Measurements from ENCODE around the gene PNMA8A. TPM values are rescaled to one million over a fixed set of nuclear protein-coding genes. Genes with fewer than 3 reads are reported as not detected.

PNMA8A gene
- total RNA-seq, 4 donors from 2014 or later = 0.90 to 7.4 (median 3.4) TPM

DNA sequence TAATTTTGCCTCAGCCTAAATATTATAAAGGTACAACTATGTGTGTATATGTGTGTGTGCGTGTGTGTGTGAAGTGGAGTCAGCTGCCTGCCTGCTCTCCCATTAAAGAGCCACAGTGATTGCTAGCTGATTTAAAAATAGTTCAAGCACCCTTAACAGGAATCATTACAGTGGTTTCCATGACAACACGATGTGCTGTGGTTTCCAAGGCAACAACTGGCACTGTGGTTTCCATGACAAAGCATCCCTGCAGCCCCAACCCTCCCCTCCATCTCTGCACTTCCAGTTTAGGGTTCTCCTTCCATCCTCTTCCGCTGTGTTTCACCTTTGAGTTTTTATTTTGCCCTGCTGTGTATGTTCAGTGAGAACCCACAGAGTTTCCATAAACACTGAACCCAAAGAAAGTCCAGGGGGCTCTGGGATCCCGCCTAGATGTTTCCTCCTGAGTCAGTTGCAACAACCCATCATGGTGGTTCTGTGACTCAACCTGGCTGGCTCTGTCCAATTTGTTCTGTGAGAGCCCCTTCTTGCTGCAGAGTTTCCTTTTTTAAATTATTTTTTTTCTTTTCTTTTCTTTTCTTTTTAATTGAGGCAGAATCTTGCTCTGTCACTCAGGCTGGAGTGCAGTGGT is 7.1 kb upstream of the PNMA8A start:
- peaks cover 0 to 16% (median 0%) of the 10 kb centered on the region in 4 donors for H3K4me1 ChIP-seq
- TF ChIP-seq CTCF (IDR thresholded peaks at IDR 0.05) = no peak
- no peak for TF ChIP-seq POLR2A (IDR thresholded peaks at IDR 0.05)
- TF ChIP-seq EP300 (IDR thresholded peaks at IDR 0.05) = no peak
- H3K27me3 ChIP-seq = peaks cover 0 to 10% of the 10 kb centered on the region in 2 donors

GRCh38 chr19:46475986-46476385 is 4.6 kb upstream of the PNMA8A start:
- Histone ChIP-seq H3K27ac (no peak overlapping the region), H3K36me3 (no peaks in the 10 kb centered on the region), H3K4me1 (peaks cover 0 to 24% (median 8%) of the 10 kb centered on the region in 4 donors), H3K27me3 (peaks cover 0 to 22% of the 10 kb centered on the region in 2 donors), H3K9me3 (no peaks in the 10 kb centered on the region), H3K4me3 (no peak overlapping the region)
- no peak for DNase-seq (ENCODE audit: low spot score in 2 of 2)
- no peak for TF ChIP-seq EP300 (IDR thresholded peaks at IDR 0.05)
- no peak for TF ChIP-seq CTCF (IDR thresholded peaks at IDR 0.05)
- TF ChIP-seq POLR2A (IDR thresholded peaks at IDR 0.05) = no peak
- 39 to 44% methylated on average over 2 of the region's 2 CpGs for WGBS, 2 donors

More for the DNA sequence above, 7.1 kb upstream of the PNMA8A start:
- Histone ChIP-seq H3K27ac (no peak overlapping the region), H3K4me3 (no peak overlapping the region), H3K9me3 (no peaks in the 10 kb centered on the region), H3K36me3 (no peaks in the 10 kb centered on the region)
- 51 to 55% methylated on average over 4 of the region's 4 CpGs for WGBS, 2 donors
- DNase-seq (ENCODE audit: low spot score in 2 of 2) = no peak

DNA sequence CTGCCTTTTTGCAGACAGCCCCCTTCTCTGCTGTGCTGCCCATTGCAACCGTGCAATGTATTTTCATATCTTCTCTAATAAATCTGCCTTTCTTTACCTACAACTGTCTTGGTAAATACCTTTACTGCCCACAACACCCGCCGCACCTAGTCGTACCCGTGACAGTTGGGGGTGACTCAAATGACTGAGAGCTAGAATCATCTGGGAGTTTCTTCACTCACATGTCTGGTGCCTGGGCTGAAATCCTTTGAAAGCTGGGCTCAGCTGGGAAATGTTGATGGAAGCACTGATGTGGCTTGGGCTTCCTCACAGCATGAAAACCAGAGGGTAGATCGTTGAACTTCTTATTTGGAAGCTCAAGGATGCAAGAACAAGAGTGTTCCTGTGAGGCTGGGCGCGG is 2.8 kb upstream of the PNMA8A start:
- TF ChIP-seq CTCF (IDR thresholded peaks at IDR 0.05) = no peak
- no peak for TF ChIP-seq POLR2A (IDR thresholded peaks at IDR 0.05)
- no peak for TF ChIP-seq EP300 (IDR thresholded peaks at IDR 0.05)
- H3K4me1 ChIP-seq = peaks cover 0 to 20% (median 9%) of the 10 kb centered on the region in 4 donors
- H3K36me3 ChIP-seq = peaks cover 0 to 7% (median 0%) of the 10 kb centered on the region in 3 donors
- H3K27me3 ChIP-seq = peaks cover 0 to 19% of the 10 kb centered on the region in 2 donors
- no peak overlapping the region for H3K4me3 ChIP-seq
- H3K9me3 ChIP-seq = no peaks in the 10 kb centered on the region
- DNase-seq (ENCODE audit: low spot score in 2 of 2) = no peak
- 82 to 84% methylated on average over 8 of the region's 8 CpGs for WGBS, 2 donors
- no peak overlapping the region for H3K27ac ChIP-seq

- Histone ChIP-seq H3K27ac (no peak overlapping the region), H3K36me3 (peaks cover 0 to 7% (median 0%) of the 10 kb centered on the region in 3 donors), H3K4me1 (peaks cover 0 to 20% (median 9%) of the 10 kb centered on the region in 4 donors), H3K4me3 (no peak overlapping the region), H3K9me3 (no peaks in the 10 kb centered on the region), H3K27me3 (peaks cover 0 to 19% of the 10 kb centered on the region in 2 donors)
- no peak for DNase-seq (ENCODE audit: low spot score in 2 of 2)
- TF ChIP-seq EP300 (IDR thresholded peaks at IDR 0.05) (no peak), CTCF (IDR thresholded peaks at IDR 0.05) (no peak), POLR2A (IDR thresholded peaks at IDR 0.05) (no peak)
- 78 to 85% methylated on average over 4 of the region's 4 CpGs for WGBS, 2 donors
Observed at GRCh38 chr19:46472592-46472991, 1.2 kb upstream of the PNMA8A start.

- H3K27ac ChIP-seq = peak overlapping the region; percentile 59 to 78 (median 72)
- 44 to 57% methylated on average over 11 of the region's 11 CpGs for WGBS, 2 donors
- TF ChIP-seq EP300 (IDR thresholded peaks at IDR 0.05) (peak in 1 of 2 donors; percentile 12), CTCF (IDR thresholded peaks at IDR 0.05) (no peak)
- H3K4me3 ChIP-seq = peak overlapping the region; percentile 38 to 57 (median 38)
- no peaks in the 10 kb centered on the region for H3K9me3 ChIP-seq
- H3K4me1 ChIP-seq = peaks cover 0 to 20% (median 9%) of the 10 kb centered on the region in 4 donors
- peaks cover 0 to 19% of the 10 kb centered on the region in 2 donors for H3K27me3 ChIP-seq
- peaks cover 0 to 7% (median 0%) of the 10 kb centered on the region in 3 donors for H3K36me3 ChIP-seq
- DNase-seq (ENCODE audit: low spot score in 2 of 2) = no peak
Observed at GRCh38 chr19:46471811-46472543, 614 bp upstream of the PNMA8A start.
